Vagina (tissue), 2 donors: ENCODE data around the gene KCTD14. TPM values are rescaled to one million over a fixed set of nuclear protein-coding genes. Genes with fewer than 3 reads are reported as not detected.

ENCODE experiments used
- DNase-seq, 2 donors: peaks; one replicate each; pipeline ENCODE4 v3.0.0-alpha.2; 2017; ENCODE audit errors: extremely low spot score in 2 of 2
- H3K27ac ChIP-seq: fragments of 200-600 bp; sonication (generic); one replicate; pipeline ENCODE4 v1.5.1; 2019
- H3K27me3 ChIP-seq: fragments of 200-600 bp; sonication (generic); one replicate; pipeline ENCODE4 v1.5.1; 2019
- H3K36me3 ChIP-seq, 2 donors: fragments of 200-600 bp; sonication (generic); one replicate each; pipeline ENCODE4 v1.5.1; 2017 to 2019
- H3K4me1 ChIP-seq: fragments of 200-600 bp; sonication (generic); one replicate; pipeline ENCODE4 v1.5.1; 2019
- H3K4me3 ChIP-seq, 2 donors: fragments of 200-600 bp; sonication (generic); 1 replicate in 1 of 2; 2 replicates in 1 of 2; pipeline ENCODE4 v1.5.1; 2016 to 2019
- H3K9me3 ChIP-seq: fragments of 200-600 bp; sonication (generic); one replicate; pipeline ENCODE4 v1.5.1; 2019
- CTCF ChIP-seq, 3 experiments: fragments of 450-650 bp in 2 of 3; fragments of 200-600 bp in 1 of 3; sonication (generic) in 1 of 3; IDR thresholded peaks; one replicate each; pipeline ENCODE4 v1.5.1; 2017 to 2019; ENCODE audit warnings: antibody characterized with exemption in 3 of 3, mild to moderate bottlenecking in 2 of 3, moderate library complexity in 2 of 3
- POLR2A ChIP-seq, 2 donors: fragments of 450-650 bp; IDR thresholded peaks; one replicate each; pipeline ENCODE4 v1.6.1; 2017; ENCODE audit warnings: antibody characterized with exemption in 2 of 2, mild to moderate bottlenecking in 2 of 2, moderate library complexity in 2 of 2
- POLR2AphosphoS5 ChIP-seq, 2 donors: sonication (generic); formaldehyde crosslinking; IDR thresholded peaks; one replicate each; pipeline ENCODE4 v1.9.0; 2017; ENCODE audit warnings: antibody characterized with exemption in 2 of 2, mild to moderate bottlenecking in 2 of 2, low read depth in 1 of 2; ENCODE audit not compliant: insufficient read depth in 1 of 2
- intact Hi-C: fragments of 100-400 bp; cut with DNase I; formaldehyde crosslinking; loops from one replicate; pipeline ENCODE4 v1.15.1; 2023
- total RNA-seq: library from RNA; depleted of rRNA; stranded (reverse); fragments of >200 nt; gene quantifications from one replicate; pipeline ENCODE4 v1.2.3, GENCODE V29; 2016

The KCTD14 gene
- total RNA-seq, 1 donor from 2014 or later, result 2.9 TPM

- no peak for DNase-seq
- Histone ChIP-seq H3K27ac (no peak overlapping the region), H3K36me3 (no peaks in the 10 kb centered on the region), H3K4me1 (peaks cover 11% of the 10 kb centered on the region), H3K4me3 (no peak overlapping the region), H3K9me3 (no peaks in the 10 kb centered on the region), H3K27me3 (no peaks in the 10 kb centered on the region)
- TF ChIP-seq CTCF (IDR thresholded peaks at IDR 0.05), result no peak
- no peak for TF ChIP-seq POLR2A (IDR thresholded peaks at IDR 0.05)
- TF ChIP-seq POLR2AphosphoS5 (IDR thresholded peaks at IDR 0.05; ENCODE audit: insufficient read depth in 1 of 2, low read depth in 1 of 2), result no peak
- intact Hi-C loops, result no loop called here
Measured at GRCh38 chr11:78057462-78058055, 34.5 kb upstream of the KCTD14 start.

GRCh38 chr11:78056093-78056492 is 33.0 kb upstream of the KCTD14 start:
- Histone ChIP-seq H3K27ac (no peak overlapping the region), H3K27me3 (no peaks in the 10 kb centered on the region), H3K36me3 (no peaks in the 10 kb centered on the region), H3K4me1 (no peaks in the 10 kb centered on the region), H3K4me3 (no peak overlapping the region), H3K9me3 (no peaks in the 10 kb centered on the region)
- no peak for DNase-seq
- TF ChIP-seq POLR2A (IDR thresholded peaks at IDR 0.05), result no peak
- TF ChIP-seq CTCF (IDR thresholded peaks at IDR 0.05), result no peak
- no peak for TF ChIP-seq POLR2AphosphoS5 (IDR thresholded peaks at IDR 0.05; ENCODE audit: insufficient read depth in 1 of 2, low read depth in 1 of 2)
- intact Hi-C loops, result no loop called here

GRCh38 chr11:78054971-78055370 is 31.9 kb upstream of the KCTD14 start:
- intact Hi-C loops, result no loop called here
- Histone ChIP-seq H3K27ac (no peak overlapping the region), H3K4me3 (no peak overlapping the region), H3K36me3 (no peaks in the 10 kb centered on the region), H3K9me3 (no peaks in the 10 kb centered on the region), H3K4me1 (no peaks in the 10 kb centered on the region), H3K27me3 (no peaks in the 10 kb centered on the region)
- TF ChIP-seq CTCF (IDR thresholded peaks at IDR 0.05) (no peak), POLR2A (IDR thresholded peaks at IDR 0.05) (no peak), POLR2AphosphoS5 (IDR thresholded peaks at IDR 0.05; ENCODE audit: insufficient read depth in 1 of 2, low read depth in 1 of 2) (no peak)
- DNase-seq, result no peak

GRCh38 chr11:78050964-78051831 is 28.1 kb upstream of the KCTD14 start:
- H3K4me3 ChIP-seq, result no peak overlapping the region
- no peaks in the 10 kb centered on the region for H3K36me3 ChIP-seq
- no peak overlapping the region for H3K27ac ChIP-seq
- no peaks in the 10 kb centered on the region for H3K27me3 ChIP-seq
- no peak for TF ChIP-seq POLR2A (IDR thresholded peaks at IDR 0.05)
- TF ChIP-seq CTCF (IDR thresholded peaks at IDR 0.05), result no peak
- no peak for TF ChIP-seq POLR2AphosphoS5 (IDR thresholded peaks at IDR 0.05; ENCODE audit: insufficient read depth in 1 of 2, low read depth in 1 of 2)
- no peaks in the 10 kb centered on the region for H3K4me1 ChIP-seq
- intact Hi-C loops, result no loop called here
- no peak for DNase-seq
- H3K9me3 ChIP-seq, result no peaks in the 10 kb centered on the region

GRCh38 chr11:78049348-78049747 is 26.3 kb upstream of the KCTD14 start:
- H3K9me3 ChIP-seq, result no peaks in the 10 kb centered on the region
- H3K36me3 ChIP-seq, result no peaks in the 10 kb centered on the region
- no peak overlapping the region for H3K4me3 ChIP-seq
- intact Hi-C loops, result no loop called here
- no peak overlapping the region for H3K27ac ChIP-seq
- DNase-seq, result no peak
- H3K4me1 ChIP-seq, result no peaks in the 10 kb centered on the region
- H3K27me3 ChIP-seq, result no peaks in the 10 kb centered on the region
- no peak for TF ChIP-seq CTCF (IDR thresholded peaks at IDR 0.05)
- TF ChIP-seq POLR2A (IDR thresholded peaks at IDR 0.05), result no peak
- TF ChIP-seq POLR2AphosphoS5 (IDR thresholded peaks at IDR 0.05; ENCODE audit: insufficient read depth in 1 of 2, low read depth in 1 of 2), result no peak
